Gastroesophageal sphincter (tissue), 3 donors: ENCODE measurements around the gene RIPOR3.

Source experiments
- CTCF ChIP-seq, 4 experiments: fragments of 200-600 bp in 2 of 4; fragments of 450-650 bp in 2 of 4; sonication (generic) in 1 of 4; IDR thresholded peaks; one replicate each; pipeline ENCODE4 v1.5.1; 2017 to 2019; ENCODE audit warnings: antibody characterized with exemption in 4 of 4, mild to moderate bottlenecking in 2 of 4, moderate library complexity in 2 of 4
- EP300 ChIP-seq: sonication (generic); formaldehyde crosslinking; IDR thresholded peaks from one replicate; pipeline ENCODE4 v1.6.1; 2017; ENCODE audit warnings: antibody characterized with exemption, mild to moderate bottlenecking
- POLR2A ChIP-seq, 2 donors: fragments of 450-650 bp; IDR thresholded peaks; one replicate each; pipeline ENCODE4 v1.6.1; 2017; ENCODE audit warnings: antibody characterized with exemption in 2 of 2, mild to moderate bottlenecking in 2 of 2, moderate library complexity in 1 of 2
- POLR2AphosphoS5 ChIP-seq: sonication (generic); formaldehyde crosslinking; IDR thresholded peaks from one replicate; pipeline ENCODE4 v1.6.1; 2017; ENCODE audit warnings: antibody characterized with exemption

GRCh38 chr20:50646483-50646996 is 44.8 kb downstream of the RIPOR3 start:
- TF ChIP-seq CTCF (IDR thresholded peaks at IDR 0.05), result peak in 1 of 4 experiments; percentile 12
- TF ChIP-seq EP300, result no peak
- TF ChIP-seq POLR2A (IDR thresholded peaks at IDR 0.05), result no peak
- peak; percentile 53 for TF ChIP-seq POLR2AphosphoS5
